AG04450 (cell line): ENCODE results near the gene UBE2I. TPM values are rescaled to one million over a fixed set of nuclear protein-coding genes. Genes with fewer than 3 reads are reported as not detected.

Experiments used
- CTCF ChIA-PET: fragments of 300-600, 350-600 bp; formaldehyde crosslinking; extraction: SDS; loops from one replicate; lab custom pipeline; 2022; ENCODE audit warnings: antibody characterized with exemption, inconsistent platforms; lab: Charles Lee
- POLR2A ChIA-PET: fragments of 350-600 bp; formaldehyde crosslinking; extraction: SDS; loops from one replicate; lab custom pipeline; 2021; ENCODE audit warnings: antibody characterized with exemption, inconsistent platforms; lab: Yijun Ruan, JAX
- DNase-seq: peaks from one replicate; pipeline ENCODE4 v3.0.0-alpha.2; 2011; ENCODE audit warnings: low read depth, low spot score
- H3K27ac ChIP-seq: one replicate; pipeline ENCODE4 v1.5.1; 2012; ENCODE audit warnings: low read depth, low read length, control low read depth
- H3K27me3 ChIP-seq: one replicate; pipeline ENCODE4 v1.6.0; 2012; ENCODE audit warnings: low read length; ENCODE audit not compliant: control insufficient read depth, insufficient read depth
- H3K4me3 ChIP-seq: 2 replicates; pipeline ENCODE4 v1.5.1; 2011; ENCODE audit warnings: mild to moderate bottlenecking, low read depth, low read length, control low read depth
- H3K9me3 ChIP-seq: 2 replicates; pipeline ENCODE4 v1.5.1; 2012; ENCODE audit warnings: low read length; ENCODE audit not compliant: control insufficient read depth, insufficient read depth
- polyA plus RNA-seq: library from polyadenylated mRNA; depleted of rRNA; stranded (reverse); fragments of >200 nt; gene quantifications from 2 replicates; pipeline ENCODE4 v1.2.3, GENCODE V29; 2011
- TF ChIP-seq, protein P1 (sequence below): IDR thresholded peaks from 2 replicates; pipeline ENCODE4 v1.5.1; 2011; ENCODE audit warnings: low read depth, low read length, control low read depth, inconsistent platforms

Gene UBE2I
- polyA plus RNA-seq, 1 experiment: 165 TPM

GRCh38 chr16:1349351-1349750, 39.9 kb downstream of the UBE2I start:
- TF ChIP-seq, protein P1, sequence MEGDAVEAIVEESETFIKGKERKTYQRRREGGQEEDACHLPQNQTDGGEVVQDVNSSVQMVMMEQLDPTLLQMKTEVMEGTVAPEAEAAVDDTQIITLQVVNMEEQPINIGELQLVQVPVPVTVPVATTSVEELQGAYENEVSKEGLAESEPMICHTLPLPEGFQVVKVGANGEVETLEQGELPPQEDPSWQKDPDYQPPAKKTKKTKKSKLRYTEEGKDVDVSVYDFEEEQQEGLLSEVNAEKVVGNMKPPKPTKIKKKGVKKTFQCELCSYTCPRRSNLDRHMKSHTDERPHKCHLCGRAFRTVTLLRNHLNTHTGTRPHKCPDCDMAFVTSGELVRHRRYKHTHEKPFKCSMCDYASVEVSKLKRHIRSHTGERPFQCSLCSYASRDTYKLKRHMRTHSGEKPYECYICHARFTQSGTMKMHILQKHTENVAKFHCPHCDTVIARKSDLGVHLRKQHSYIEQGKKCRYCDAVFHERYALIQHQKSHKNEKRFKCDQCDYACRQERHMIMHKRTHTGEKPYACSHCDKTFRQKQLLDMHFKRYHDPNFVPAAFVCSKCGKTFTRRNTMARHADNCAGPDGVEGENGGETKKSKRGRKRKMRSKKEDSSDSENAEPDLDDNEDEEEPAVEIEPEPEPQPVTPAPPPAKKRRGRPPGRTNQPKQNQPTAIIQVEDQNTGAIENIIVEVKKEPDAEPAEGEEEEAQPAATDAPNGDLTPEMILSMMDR: no peak
- POLR2A ChIA-PET: no interaction called here
- no peak for DNase-seq
- Histone ChIP-seq H3K27ac (no peak overlapping the region), H3K9me3 (peaks cover 3% of the 10 kb centered on the region; the same call in 1 of the 2 replicates), H3K27me3 (no peaks in the 10 kb centered on the region), H3K4me3 (no peak overlapping the region)
- CTCF ChIA-PET: no interaction called here

- H3K9me3 ChIP-seq: peaks cover 3% of the 10 kb centered on the region; the same call in 1 of the 2 replicates
- no peaks in the 10 kb centered on the region for H3K27me3 ChIP-seq
- no peak for DNase-seq
- ChIA-PET CTCF (no interaction called here), POLR2A (no interaction called here)
- no peak overlapping the region for H3K4me3 ChIP-seq
- TF ChIP-seq, protein P1: no peak
- H3K27ac ChIP-seq: no peak overlapping the region
Observed at GRCh38 chr16:1349951-1350350, 40.5 kb downstream of the UBE2I start.

GRCh38 chr16:1350691-1351090, 41.3 kb downstream of the UBE2I start:
- TF ChIP-seq, protein P1: no peak
- Histone ChIP-seq H3K4me3 (peak overlapping the region; percentile 88), H3K9me3 (peaks cover 3% of the 10 kb centered on the region; the same call in 1 of the 2 replicates), H3K27me3 (no peaks in the 10 kb centered on the region), H3K27ac (no peak overlapping the region)
- DNase-seq: no peak
- POLR2A ChIA-PET: no interaction called here
- CTCF ChIA-PET: no interaction called here

GRCh38 chr16:1351215-1351581, 41.8 kb downstream of the UBE2I start:
- no peaks in the 10 kb centered on the region for H3K27me3 ChIP-seq
- H3K27ac ChIP-seq: no peak overlapping the region
- H3K9me3 ChIP-seq: peaks cover 3% of the 10 kb centered on the region; the same call in 1 of the 2 replicates
- H3K4me3 ChIP-seq: peak overlapping the region; percentile 88
- TF ChIP-seq, protein P1: no peak
- ChIA-PET POLR2A (no interaction called here), CTCF (no interaction called here)
- DNase-seq: no peak

GRCh38 chr16:1351582-1352362, 42.3 kb downstream of the UBE2I start, which contains the start of the genes GNPTG and TSR3:
Gene GNPTG (plus strand): TSS chr16:1351931. CDS start chr16:1351966, 35 bp downstream.
Gene TSR3 (minus strand): TSS chr16:1351878. CDS start chr16:1351804, 74 bp downstream.
- Histone ChIP-seq H3K27me3 (no peaks in the 10 kb centered on the region), H3K9me3 (peaks cover 3% of the 10 kb centered on the region; the same call in 1 of the 2 replicates), H3K4me3 (peak within 1 kb of the TSS; percentile 88), H3K27ac (no peak within 1 kb of the TSS)
- CTCF ChIA-PET: no interaction called here
- DNase-seq: peak; percentile 76
- TF ChIP-seq, protein P1: no peak
- POLR2A ChIA-PET: no interaction called here
